ENCODE results near the gene RIPK3. TPM values are rescaled to one million over a fixed set of nuclear protein-coding genes. Genes with fewer than 3 reads are reported as not detected.
A peak's percentile ranks its signal among the peaks of the same experiment; 100 is the strongest.
"Not testable (repeated sequence)": the region's sequence is repeated elsewhere in the genome, so short reads cannot be mapped to it uniquely, and the experiment has no call there.

The RIPK3 gene
- polyA plus RNA-seq, 3 donors, result 2.3 to 3.6 (median 3.1) TPM

GRCh38 chr14:24349742-24350141 lies 10.0 kb upstream of the RIPK3 start:
- no peak for DNase-seq (ENCODE audit: low read depth in 3 of 3, low spot score in 2 of 3)

- no peak for DNase-seq (ENCODE audit: low read depth in 3 of 3, low spot score in 2 of 3)
These were observed 8.4 kb upstream of the RIPK3 start for GRCh38 chr14:24348186-24348585.

GRCh38 chr14:24347134-24347533 lies 7.3 kb upstream of the RIPK3 start:
- DNase-seq (ENCODE audit: low read depth in 3 of 3, low spot score in 2 of 3), result no peak

GRCh38 chr14:24343795-24344660 lies 4.2 kb upstream of the RIPK3 start:
- DNase-seq (ENCODE audit: low read depth in 3 of 3, low spot score in 2 of 3), result no peak

GRCh38 chr14:24342889-24343288 lies 3.1 kb upstream of the RIPK3 start:
- DNase-seq (ENCODE audit: low read depth in 3 of 3, low spot score in 2 of 3), result no peak

GRCh38 chr14:24340606-24341005 lies 815 bp upstream of the RIPK3 start:
- DNase-seq (ENCODE audit: low read depth in 3 of 3, low spot score in 2 of 3), result no peak

- DNase-seq (ENCODE audit: low read depth in 3 of 3, low spot score in 2 of 3), result no peak
These were observed 948 bp downstream of the RIPK3 start for GRCh38 chr14:24338843-24339242.

- DNase-seq (ENCODE audit: low read depth in 3 of 3, low spot score in 2 of 3), result no peak
These were observed 2.0 kb downstream of the RIPK3 start for GRCh38 chr14:24337824-24338175.

GRCh38 chr14:24337144-24337823 lies 2.5 kb downstream of the RIPK3 start:
- DNase-seq (ENCODE audit: low read depth in 3 of 3, low spot score in 2 of 3), result no peak

GRCh38 chr14:24335461-24336171 lies 4.2 kb downstream of the RIPK3 start:
- peak in 1 of 3 donors; percentile 19 for DNase-seq (ENCODE audit: low read depth in 3 of 3, low spot score in 2 of 3)

GRCh38 chr14:24334431-24335291 lies 5.1 kb downstream of the RIPK3 start, which contains the start of gene ADCY4:
Gene ADCY4 (minus strand): TSS chr14:24335071. CDS start chr14:24334652, 419 bp downstream.
- DNase-seq (ENCODE audit: low read depth in 3 of 3, low spot score in 2 of 3), result no peak

GRCh38 chr14:24332268-24332993 lies 7.4 kb downstream of the RIPK3 start:
- DNase-seq (ENCODE audit: low read depth in 3 of 3, low spot score in 2 of 3), result no peak

GRCh38 chr14:24331731-24332267 lies 8.0 kb downstream of the RIPK3 start:
- no peak for DNase-seq (ENCODE audit: low read depth in 3 of 3, low spot score in 2 of 3)

GRCh38 chr14:24330973-24331674 lies 8.7 kb downstream of the RIPK3 start:
- no peak for DNase-seq (ENCODE audit: low read depth in 3 of 3, low spot score in 2 of 3)

- DNase-seq (ENCODE audit: low read depth in 3 of 3, low spot score in 2 of 3), result no peak
These were observed 10.1 kb downstream of the RIPK3 start for GRCh38 chr14:24329736-24330135.

- no peak for DNase-seq (ENCODE audit: low read depth in 3 of 3, low spot score in 2 of 3)
These were observed 10.6 kb downstream of the RIPK3 start for GRCh38 chr14:24329073-24329663.

- not testable (repeated sequence) for DNase-seq (ENCODE audit: low read depth in 3 of 3, low spot score in 2 of 3)
These were observed 11.9 kb downstream of the RIPK3 start for GRCh38 chr14:24327914-24328313.

- no peak for DNase-seq (ENCODE audit: low read depth in 3 of 3, low spot score in 2 of 3)
These were observed 12.5 kb downstream of the RIPK3 start for GRCh38 chr14:24327303-24327702.
